Posterior cingulate gyrus (tissue), 11 donors: ENCODE measurements around the gene SLC37A2.
"Not testable (repeated sequence)": the region's sequence is repeated elsewhere in the genome, so short reads cannot be mapped to it uniquely, and the experiment has no call there.

Experiments
- DNase-seq, 10 donors: peaks; one replicate each; pipeline versions ENCODE4 v3.0.0 to v3.0.0-alpha.2; 2020 to 2021; ENCODE audit warnings: mixed read lengths in 3 of 10
- intact Hi-C: fragments of 100-400 bp; cut with DNase I; formaldehyde crosslinking; loops from one replicate; pipeline ENCODE4 v1.15.1; 2023

Gene SLC37A2

DNA sequence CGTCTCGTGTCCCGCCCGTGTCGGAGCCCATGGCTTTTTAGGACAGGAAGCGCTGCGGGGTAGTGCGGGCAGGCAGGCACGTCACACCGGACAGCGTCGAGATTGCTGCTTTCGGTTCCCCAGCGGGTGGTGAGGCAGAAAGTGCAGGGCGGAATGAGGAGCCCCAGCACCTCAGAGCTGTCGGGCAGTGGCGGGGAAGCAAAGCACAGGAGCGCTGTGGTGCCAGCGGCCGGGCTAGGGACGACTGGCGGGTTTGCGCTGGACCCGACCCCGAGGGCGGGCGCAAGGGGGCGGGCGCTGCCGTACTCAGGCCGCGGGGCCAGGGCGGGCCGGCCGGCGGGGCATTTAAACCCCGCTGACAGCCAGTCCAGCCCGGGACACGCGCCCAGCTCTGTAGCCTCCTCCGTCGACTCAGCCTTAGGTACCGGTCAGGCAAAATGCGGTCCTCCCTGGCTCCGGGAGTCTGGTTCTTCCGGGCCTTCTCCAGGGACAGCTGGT, at the start of gene SLC37A2:
Gene SLC37A2, plus strand, starts transcription at position 375 of the 498 bp plus-strand sequence. Its CDS starts 63 bp downstream, at position 438.
- intact Hi-C loops, result no loop called here
- DNase-seq, result peak in 9 of 10 donors; percentile 35 to 92 (median 51)

DNA sequence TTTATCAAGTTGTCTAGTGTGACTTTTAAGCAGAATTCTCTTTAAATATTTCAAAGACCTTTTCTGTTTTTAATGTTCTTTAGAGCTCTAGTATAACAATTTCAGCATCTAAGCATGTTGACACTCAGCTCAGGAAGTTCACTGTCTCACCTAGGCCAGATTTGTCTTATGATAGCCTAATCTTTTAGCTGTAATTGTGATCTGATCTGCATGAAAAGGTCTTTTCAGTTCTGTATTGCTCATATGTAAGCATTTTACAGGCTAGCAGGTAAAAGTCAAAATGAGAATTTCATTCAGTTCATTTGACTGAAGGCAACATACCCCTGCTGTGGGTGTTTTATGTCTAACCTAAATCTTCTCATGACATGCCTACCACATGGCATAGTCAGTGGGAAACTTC, 46.7 kb upstream of the SLC37A2 start:
- no peak for DNase-seq
- intact Hi-C loops, result no loop called here

DNA sequence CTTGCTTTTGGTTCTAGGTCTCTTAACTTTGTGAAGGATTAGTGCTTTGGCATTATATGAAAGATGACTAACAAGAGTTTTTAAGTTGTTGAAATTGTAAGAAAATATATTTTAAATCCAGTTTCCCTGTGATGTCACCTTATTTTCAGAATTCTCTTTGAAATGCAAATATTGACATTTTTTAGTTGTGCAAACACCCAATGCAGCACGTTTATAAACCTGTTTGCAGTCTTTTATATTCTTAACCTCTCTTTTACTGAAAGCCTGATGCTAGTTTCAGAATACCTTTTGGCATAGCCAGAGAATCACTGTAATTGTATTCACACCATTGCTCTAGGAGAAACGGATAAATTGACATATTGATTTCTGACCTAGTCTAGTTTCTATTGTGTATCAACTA, 42.8 kb upstream of the SLC37A2 start:
- no peak for DNase-seq
- intact Hi-C loops, result no loop called here

DNA sequence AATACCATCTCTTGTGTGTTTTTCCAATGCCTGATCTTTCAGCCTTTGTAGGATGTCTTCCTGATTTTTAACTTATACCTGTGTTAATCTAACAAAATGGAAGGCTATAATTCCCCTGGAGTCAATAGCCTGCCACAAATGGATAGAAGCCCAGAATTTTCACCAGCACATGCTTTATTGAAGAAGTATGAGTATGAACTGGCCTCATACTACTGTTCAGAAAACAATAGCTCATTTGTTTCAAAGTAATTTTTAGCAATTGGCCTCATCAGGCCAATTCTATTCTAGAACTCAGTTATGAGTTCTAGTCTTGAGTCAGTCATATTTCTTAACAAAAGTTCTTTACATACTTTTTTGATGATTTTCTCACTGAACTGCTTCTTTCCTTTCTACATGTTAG, 40.6 kb upstream of the SLC37A2 start:
- intact Hi-C loops, result no loop called here
- DNase-seq, result no peak

DNA sequence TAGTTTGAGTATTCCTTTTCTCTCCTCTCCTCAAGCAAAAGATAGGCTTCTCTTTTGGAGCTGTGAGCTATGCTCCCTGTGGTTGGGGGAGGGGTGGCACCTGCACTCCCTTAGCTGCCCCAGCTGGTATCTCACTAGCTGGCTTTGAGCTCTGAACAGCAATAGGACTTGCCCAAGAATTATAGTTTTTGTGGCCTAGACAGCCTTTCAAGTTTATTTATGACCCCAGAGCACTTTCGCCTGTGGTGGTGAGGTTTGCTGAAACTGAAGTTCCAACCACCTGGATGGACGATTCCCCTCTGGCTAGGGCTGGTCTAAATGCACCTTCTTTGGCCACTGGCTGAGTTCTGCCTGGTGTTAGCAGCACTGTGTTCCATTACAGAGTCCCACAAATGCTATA, 37.1 kb upstream of the SLC37A2 start:
- DNase-seq, result no peak
- intact Hi-C loops, result no loop called here

DNA sequence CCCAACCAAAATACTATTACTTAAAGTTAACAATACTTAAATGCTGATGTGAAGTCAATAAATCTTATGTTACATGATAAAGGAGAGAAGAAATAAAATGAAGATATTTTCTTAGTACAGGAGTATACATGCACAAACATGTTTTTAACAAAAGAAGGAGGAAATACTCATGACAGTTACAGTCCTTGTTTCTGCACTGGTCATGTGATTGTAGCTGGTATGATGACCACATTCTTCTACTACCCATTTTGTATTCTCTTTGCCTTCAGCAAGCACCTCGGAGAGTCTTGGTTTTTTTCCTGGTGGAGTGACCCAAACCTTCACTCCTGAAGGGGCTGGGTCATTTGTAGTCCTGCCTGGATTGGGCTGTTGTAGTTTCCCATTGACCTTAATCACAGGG, 33.7 kb upstream of the SLC37A2 start:
- DNase-seq, intact Hi-C loops: not testable (repeated sequence)

DNA sequence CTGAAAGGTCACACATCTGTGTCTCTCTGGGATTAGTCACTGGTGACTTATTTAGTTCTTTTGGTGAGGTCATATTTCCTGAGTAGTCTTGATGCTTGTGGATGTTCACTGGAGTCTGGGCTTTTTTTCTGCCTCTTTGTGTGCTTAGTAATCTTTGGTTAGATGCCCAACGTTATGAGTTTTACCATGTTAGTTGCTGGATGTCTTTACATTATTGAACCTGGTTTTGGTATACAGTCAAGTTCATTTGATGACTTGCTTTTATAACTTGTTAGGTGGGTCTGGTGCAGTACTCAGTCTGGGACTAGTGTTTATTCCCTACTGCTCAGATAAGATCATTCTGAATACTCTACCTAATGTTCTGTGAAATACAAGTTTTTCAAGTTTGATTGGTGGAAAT, 26.2 kb upstream of the SLC37A2 start:
- DNase-seq, result no peak
- intact Hi-C loops, result no loop called here

DNA sequence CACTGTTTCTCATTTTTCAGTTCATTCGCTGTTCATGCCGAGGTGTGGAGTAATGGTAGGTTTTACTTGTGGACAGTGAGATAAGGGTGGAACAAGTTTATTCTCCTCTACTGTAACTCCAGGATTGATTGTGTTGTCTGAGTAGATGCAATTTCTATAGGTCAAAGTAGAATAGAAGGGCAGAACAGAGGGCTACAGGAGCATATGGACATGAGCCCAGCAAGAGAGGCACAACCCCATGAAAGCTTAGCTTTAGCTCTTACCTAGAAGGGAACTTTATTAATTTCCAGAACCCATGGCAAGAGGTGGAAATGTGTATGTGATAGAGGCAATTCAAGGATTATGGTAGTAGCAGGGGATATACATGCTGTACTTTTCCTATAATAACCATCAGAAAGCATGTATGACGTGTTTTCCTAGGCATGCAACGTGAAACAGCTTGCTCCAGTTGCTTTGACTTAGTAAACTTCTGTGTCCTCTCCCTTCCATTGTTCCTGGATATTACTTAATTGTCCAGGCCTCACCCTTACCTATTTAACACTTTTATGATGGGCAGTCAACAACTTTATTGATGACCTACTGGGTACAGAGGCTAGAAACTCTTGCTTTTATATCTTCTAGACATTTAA, 13.8 kb upstream of the SLC37A2 start:
- intact Hi-C loops, result no loop called here
- no peak for DNase-seq

DNA sequence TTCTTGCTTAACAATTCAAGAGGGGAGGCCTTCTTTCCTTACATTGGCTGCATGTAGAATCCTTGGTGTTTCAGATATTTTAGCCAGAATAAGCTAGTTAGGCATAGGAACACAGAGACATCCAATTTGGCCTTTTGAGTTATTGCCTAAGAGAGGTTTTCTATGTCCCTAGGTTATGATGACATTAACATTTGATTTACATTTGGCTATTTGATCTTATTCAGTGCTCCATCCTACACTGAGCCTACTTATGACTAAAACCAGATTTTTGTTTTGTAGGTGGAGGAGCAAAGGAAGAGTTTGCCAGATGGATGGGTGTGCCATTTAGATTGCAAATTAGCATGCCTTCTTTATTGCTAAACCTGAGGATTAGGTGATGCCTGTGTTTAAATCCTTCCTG, 11.1 kb upstream of the SLC37A2 start:
- intact Hi-C loops, result no loop called here
- no peak for DNase-seq

DNA sequence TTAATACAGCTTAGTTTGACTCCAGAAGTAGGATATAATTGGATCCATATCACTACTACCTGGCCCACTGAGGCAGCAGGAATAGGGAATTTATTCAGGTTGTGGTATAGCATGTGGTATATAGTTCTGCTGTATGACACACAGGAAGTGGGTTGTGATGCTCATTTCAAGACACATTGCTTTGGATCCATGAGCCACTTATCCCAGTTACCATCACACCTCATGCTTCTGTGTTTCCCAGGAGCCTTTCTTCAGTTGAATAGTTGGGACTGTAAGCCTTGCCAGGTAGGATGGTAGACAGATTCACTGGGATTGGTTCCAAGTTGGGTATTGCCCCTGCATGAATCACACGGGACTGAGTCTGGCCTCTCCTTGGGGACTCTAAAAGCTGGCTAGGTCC, 9.9 kb upstream of the SLC37A2 start:
- intact Hi-C loops, result no loop called here
- no peak for DNase-seq

DNA sequence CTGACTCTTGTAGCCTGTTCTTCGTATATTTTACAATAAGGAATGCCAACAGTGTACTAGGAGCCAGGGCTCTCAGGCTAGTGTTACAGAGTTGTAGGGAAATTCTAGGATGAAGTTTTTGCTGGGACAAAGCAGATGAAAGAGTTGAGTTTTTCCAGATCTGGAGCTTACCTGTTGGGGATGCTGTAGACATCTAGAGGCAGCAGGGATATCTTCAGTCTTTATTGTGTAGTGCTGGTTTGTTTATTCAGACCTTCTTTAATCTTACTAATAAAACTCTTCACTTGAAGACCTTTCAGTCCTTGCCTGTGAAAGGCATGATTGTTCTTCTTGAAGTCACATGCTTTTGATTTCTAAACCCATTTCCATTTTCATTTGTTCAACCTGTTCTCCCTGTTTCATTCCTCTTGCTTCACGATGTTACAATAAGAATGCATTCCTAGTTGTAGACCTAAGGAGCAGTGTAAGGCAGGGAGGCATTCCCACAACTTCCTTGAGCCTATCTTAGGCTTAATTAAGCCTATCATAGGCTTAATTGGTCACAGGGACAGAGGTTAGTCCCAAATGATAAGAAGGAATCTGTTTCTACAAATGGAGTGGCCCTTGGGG, 7.9 kb upstream of the SLC37A2 start:
- DNase-seq, result no peak
- intact Hi-C loops, result no loop called here

DNA sequence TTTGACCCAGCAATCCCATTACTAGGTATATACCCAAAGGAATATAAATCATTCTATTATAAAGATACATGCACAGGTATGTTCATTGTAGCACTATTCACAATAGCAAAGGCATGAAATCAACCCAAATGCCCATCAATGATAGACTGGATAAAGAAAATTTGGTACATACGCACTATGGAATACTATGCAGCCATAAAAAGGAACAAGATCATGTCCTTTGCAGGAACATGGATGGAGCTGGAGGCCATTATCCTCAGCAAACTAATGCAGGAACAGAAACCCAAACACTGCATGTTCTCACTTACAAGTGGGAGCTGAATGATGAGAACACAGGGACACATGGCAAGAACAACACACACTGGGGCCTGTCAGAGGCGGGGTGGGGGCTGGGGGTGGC, 7.0 kb upstream of the SLC37A2 start:
- DNase-seq, intact Hi-C loops: not testable (repeated sequence)

DNA sequence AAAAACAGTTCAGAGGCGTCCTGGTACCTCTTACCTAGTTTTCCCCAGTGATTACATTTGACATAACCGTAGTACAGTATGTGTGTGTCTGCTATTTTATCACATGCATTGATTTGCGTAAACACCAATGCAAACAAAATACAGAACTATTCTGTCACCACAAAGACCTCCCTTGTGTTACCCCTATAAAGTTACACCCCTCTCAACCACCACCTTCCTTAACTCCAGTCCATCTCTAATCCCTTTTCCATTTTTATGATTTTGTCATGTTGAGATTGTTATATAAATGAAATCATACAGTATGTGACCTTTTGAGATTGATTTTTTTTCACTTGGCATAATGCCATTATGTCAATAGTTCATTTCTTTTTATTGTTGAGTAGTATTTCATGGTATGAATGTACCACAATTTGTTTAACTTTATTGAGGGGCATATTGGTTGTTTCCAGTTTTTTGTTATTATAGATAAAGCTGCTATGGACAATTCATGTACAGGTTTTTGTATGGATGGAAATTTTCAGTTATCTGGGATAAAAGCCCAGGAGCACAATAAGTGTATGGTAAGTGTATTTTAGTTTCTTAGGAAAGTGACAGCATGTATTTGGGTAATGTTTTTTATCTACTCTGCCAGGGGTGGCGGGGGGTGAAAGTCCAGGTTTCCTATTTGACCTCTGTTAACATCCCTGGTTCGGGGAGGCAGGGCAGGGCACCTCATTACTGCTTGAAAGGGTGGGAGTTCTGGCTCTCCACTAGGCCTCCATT, 6.0 kb upstream of the SLC37A2 start:
- no peak for DNase-seq
- intact Hi-C loops, result no loop called here

DNA sequence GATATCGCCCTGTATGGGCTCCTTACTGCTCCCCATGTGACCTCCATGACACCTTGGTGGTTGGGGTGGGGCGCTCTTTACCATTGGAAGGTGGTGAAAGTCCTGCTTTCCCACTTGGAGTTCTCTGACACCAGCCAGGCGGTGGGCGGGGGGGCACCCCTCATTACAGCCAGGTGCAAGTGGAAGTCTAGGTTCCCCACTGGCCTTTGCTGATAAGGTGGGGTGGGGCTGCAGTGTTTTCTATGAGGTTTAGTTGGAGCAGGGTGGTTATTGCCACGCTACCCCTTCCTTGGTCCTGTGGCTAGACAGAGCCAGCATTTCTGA, 5.5 kb upstream of the SLC37A2 start:
- peak in 1 of 10 donors; percentile 20 for DNase-seq
- intact Hi-C loops, result no loop called here

DNA sequence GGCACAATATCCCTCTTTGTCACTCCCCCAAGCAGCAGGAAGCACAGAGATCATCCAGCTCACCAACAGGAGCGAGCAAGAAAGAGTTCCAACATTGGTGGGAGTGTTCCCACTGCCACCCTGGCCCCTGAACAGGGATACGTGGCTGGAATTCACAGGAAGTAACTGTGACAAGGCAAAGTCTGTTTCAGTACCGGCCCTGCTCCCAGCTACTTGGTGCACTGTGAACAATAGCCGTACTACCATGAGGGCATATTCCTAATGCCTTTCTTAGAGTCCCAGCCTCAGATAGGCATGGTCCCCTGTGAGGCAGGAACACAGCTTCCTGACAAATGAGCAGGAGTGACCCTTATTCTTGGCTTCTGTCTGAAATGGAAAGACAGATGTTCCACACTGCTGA, 1.8 kb upstream of the SLC37A2 start:
- DNase-seq, result peak in 1 of 10 donors; percentile 52
- intact Hi-C loops, result no loop called here

DNA sequence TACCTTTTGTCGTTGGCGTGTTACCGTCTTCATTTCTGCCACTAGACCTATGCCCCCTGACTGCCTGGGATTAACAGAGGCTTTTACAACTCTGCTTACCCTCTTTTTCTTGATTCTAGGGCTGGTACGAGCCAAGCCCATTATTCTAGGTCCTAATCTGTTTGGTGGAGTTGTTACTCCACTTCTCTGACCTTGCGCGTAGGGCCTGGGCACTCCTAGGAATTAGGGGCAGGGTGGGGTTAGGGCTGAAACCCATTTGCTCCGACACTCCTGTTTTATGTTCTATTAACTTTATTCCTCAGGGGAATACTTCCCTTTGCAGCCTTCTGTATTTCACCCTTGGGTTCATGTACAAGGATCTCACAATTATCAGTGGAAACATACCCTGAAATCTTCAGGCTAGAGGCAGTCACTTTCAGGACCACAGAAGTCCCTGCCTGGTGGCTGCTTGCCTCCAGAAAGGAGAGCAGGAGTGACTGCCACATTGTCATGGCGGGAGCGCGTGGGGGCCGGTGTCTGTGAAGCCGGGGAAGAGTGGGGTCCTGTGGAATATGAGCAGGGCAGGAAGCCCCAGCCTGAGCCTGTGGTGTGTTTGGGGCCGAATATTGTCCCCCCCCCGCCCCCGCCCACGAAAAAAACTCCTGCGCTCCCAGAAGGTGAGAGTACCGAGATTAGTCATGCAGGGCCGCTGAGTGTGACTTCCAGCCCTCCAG, 731 bp upstream of the SLC37A2 start:
- peak in 3 of 10 donors; percentile 19 to 67 (median 65) for DNase-seq
- intact Hi-C loops, result no loop called here

DNA sequence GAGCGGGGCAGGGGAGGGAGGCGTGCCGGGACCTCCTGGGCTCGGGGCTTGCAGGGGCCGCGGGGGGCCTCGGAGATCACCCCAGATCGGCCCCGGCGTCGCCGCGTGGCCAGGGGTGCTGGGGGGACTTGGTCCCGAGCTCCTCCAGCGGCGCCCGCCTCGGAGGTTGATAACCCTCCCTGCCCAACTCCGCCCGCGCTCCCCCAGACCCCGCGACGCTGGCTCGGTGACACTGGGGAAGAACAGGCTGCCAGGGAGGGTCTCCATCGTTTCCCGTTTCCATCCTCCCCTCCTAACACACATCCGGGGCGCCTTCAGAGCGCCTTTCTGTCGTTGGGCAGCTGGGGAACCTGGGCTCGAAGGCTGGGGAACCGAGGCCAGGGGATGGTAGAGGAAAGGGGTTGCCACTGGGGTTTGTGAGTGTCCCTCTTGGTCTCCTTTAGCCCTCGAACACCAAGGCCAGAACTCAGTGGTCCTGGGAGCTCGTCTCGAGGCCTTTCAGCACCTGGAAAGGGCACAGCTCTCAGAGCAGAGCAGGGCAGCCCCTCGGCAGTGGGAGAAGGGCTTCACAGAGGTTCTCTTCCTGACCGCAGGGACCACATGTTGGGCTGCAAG, 431 bp downstream of the SLC37A2 start:
- intact Hi-C loops, result no loop called here
- DNase-seq, result peak in 4 of 10 donors; percentile 11 to 71 (median 39)

DNA sequence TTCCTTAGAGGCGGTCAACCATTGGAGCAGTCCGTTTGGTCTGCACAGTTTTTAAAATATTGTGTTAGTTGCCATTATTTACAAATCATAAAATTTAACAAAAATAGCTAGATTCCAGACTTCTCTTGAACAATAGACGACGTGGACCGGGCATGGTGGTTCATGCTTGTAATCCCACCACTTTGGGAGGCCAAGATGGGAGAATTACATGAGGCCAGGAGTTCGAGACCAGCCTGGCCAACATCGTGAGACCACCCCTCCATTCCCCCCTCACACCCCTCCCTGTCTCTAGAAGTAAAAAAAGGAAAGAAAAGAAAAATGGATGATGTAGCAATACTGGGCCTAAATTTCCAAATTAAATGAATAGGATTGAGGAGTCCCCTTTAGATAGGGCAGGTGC, 965 bp downstream of the SLC37A2 start:
- no peak for DNase-seq
- intact Hi-C loops, result no loop called here

DNA sequence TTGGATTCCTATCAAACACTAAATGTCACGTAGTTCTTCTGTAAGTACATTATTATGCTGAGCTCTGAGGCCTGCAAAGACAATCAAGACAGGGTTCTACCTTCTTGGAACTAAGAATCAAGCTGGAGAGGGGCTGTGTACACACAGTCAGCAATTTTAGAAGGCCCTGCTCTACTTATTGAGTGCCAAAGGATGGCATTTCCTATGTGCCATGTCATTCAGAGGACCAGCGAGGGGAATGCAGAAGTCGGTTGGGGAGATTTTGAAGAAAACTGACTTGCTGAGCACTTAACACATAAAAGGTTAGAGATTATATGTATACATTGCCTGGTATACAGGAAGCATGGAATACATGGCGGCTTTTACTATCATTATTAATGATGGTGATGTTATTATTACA, 5.3 kb downstream of the SLC37A2 start:
- no peak for DNase-seq
- intact Hi-C loops, result no loop called here

DNA sequence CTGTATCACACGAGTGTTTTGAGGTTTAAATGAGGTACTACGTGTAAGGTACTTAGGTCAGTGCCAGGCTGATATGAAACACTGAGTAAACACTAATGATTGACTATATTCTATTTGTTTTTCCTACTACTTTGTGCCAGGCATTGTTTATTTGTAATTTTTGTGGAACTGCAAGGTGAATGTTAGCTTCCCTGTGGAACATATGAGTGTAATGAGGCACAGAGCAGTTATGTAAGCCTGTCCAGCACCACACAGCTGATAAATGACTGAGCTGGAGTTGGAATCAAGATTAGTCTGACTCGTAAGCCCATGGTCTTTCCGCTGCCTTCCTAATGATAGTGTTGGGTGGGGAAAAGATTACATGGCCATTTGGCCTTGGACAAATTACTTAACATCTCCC, 5.9 kb downstream of the SLC37A2 start:
- DNase-seq, result no peak
- intact Hi-C loops, result no loop called here

DNA sequence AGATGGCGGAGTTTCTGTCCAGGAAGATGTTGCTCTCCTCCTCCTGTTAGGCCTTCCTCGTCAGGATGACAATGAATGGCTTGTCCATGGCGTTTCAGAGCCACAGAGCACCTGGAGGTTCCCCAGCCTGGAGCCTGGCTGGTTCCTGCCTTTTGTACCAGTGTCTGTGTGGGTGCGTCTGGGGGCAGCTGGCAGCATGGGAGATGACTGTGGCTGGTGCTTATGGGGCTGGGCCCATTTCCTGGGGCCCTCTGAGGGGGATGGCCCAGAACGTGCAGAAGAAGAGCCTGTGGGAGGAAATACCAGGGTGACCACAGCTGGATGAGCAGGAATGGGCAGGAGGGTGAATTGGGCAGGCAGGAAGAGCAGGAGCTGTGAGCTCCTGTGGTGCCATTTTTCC, 6.7 kb downstream of the SLC37A2 start:
- DNase-seq, result peak in 3 of 10 donors; percentile 3 to 58 (median 52)
- intact Hi-C loops, result no loop called here
